Activated naive CD4-positive, alpha-beta T cell treated with anti-CD3 and anti-CD28 coated beads, Interleukin-2, amount 50 U/mL, for 72 hours (primary cell): ENCODE measurements around the gene ANXA11. TPM values are rescaled to one million over a fixed set of nuclear protein-coding genes. Genes with fewer than 3 reads are reported as not detected.
A peak's percentile ranks its signal among the peaks of the same experiment; 100 is the strongest.

Experiments used
- ATAC-seq, 2 donors: fragments of 150-1000 bp; cut with Tn5 transposase; 2 replicates each; pipeline ENCODE4 v1.10.0; 2021; ENCODE audit warnings: mild to moderate bottlenecking in 2 of 2, moderate library complexity in 2 of 2
- DNase-seq, 2 donors: peaks; one replicate each; pipeline ENCODE4 v3.0.0; 2021 to 2022; ENCODE audit warnings: low spot score in 2 of 2
- H3K27ac Mint-ChIP-seq, 2 donors: one replicate each; pipeline ENCODE4 v1.8.0; 2022; ENCODE audit warnings: mild to moderate bottlenecking in 2 of 2, mixed read lengths in 2 of 2
- H3K36me3 Mint-ChIP-seq, 2 donors: one replicate each; pipeline ENCODE4 v1.8.0; 2022; ENCODE audit warnings: mixed read lengths in 2 of 2
- H3K9me3 Mint-ChIP-seq, 2 donors: one replicate each; pipeline ENCODE4 v1.8.0; 2022; ENCODE audit warnings: mixed read lengths in 2 of 2
- total RNA-seq, 2 donors: library from RNA; stranded (reverse); gene quantifications; one replicate each; pipeline ENCODE4 v1.2.3, GENCODE V29; 2022

Gene ANXA11
- total RNA-seq, 2 donors from 2014 or later: 218 to 304 TPM

DNA sequence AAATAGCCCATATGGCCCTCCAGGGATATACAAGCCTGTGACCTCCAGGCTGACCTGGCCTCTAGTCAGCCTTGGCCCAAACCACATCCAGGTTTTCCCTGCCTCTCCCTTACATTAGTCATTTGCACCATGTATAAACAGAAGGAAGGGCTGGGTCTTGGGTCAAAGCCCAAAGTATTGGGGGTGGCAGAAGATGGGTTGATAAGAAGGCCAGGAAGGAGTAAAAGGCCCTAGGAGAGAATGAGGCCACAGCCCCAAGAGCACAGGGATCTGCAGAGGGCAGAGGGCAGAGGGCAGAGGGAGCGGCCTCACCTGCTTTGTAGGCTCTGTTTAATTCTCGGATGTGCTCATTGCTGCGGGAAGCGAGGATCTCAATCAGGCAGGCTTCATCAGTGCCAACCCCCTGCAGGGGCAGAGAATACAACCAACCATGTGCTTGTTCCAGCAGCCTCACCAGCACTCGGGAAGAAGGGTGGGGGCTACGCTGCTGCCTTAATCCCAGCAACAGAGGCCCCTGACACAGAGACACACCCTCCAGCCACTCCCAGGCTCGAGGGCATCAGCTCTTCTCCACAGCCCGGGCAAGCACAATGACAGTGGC lies 41.5 kb downstream of the ANXA11 start:
- no peaks in the 10 kb centered on the region for H3K9me3 Mint-ChIP-seq

DNA sequence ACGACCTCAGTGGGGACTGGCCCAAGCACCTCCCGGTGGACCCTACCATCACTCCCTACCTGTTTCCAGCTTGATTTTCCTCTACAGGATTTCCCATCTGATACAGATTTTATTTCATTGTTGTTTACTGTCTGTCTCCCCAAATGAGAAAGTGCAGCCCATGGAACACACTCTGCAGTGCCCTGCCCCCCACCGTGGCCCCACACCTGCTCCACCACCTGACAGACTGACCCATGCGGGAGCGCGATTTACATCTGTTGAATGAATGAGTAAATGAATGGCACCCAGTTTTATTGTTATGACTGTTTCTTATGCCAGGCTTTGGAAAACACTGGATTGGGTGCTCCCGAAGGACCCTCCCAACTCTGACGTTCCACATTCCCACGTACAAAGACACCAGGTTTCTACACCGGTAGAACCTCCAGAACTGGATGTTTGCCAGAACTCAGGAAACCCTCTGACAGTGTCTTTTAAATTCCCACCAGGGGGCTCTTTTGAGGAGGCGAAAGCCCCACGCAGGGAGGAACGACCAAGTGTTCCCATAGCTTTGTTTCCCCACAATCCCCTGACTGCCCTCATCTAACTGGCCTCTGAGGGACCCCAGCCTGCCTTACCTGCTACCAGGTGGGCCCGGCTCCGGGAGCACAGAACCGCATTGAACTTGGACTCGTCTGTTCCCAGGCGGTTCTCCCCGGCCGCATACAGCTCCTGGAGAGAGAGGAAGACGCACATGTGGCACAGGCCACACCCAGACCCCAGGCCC lies 43.8 kb downstream of the ANXA11 start:
- Mint-ChIP-seq H3K27ac (peak overlapping the region; percentile 75 to 88), H3K9me3 (no peaks in the 10 kb centered on the region), H3K36me3 (peaks cover 10 to 18% of the 10 kb centered on the region in 2 donors)
- ATAC-seq (no peak), DNase-seq (no peak)

More for the DNA sequence above, 41.5 kb downstream of the ANXA11 start:
- Mint-ChIP-seq H3K27ac (peak overlapping the region; percentile 79 to 81), H3K36me3 (peaks cover 9 to 10% of the 10 kb centered on the region in 2 donors)
- ATAC-seq (no peak), DNase-seq (no peak)

- H3K27ac Mint-ChIP-seq: peak overlapping the region; percentile 75 to 88
- peaks cover 18 to 24% of the 10 kb centered on the region in 2 donors for H3K36me3 Mint-ChIP-seq
- no peaks in the 10 kb centered on the region for H3K9me3 Mint-ChIP-seq
- DNase-seq (no peak), ATAC-seq (no peak)
These were observed 44.7 kb downstream of the ANXA11 start for GRCh38 chr10:80160361-80161320.

GRCh38 chr10:80159166-80159873 lies 46.0 kb downstream of the ANXA11 start:
- no peak for DNase-seq
- peak in 1 of 2 donors; percentile 5 for ATAC-seq
- H3K9me3 Mint-ChIP-seq: no peaks in the 10 kb centered on the region
- H3K36me3 Mint-ChIP-seq: peaks cover 30 to 35% of the 10 kb centered on the region in 2 donors
- H3K27ac Mint-ChIP-seq: peak overlapping the region; percentile 75 to 96

DNA sequence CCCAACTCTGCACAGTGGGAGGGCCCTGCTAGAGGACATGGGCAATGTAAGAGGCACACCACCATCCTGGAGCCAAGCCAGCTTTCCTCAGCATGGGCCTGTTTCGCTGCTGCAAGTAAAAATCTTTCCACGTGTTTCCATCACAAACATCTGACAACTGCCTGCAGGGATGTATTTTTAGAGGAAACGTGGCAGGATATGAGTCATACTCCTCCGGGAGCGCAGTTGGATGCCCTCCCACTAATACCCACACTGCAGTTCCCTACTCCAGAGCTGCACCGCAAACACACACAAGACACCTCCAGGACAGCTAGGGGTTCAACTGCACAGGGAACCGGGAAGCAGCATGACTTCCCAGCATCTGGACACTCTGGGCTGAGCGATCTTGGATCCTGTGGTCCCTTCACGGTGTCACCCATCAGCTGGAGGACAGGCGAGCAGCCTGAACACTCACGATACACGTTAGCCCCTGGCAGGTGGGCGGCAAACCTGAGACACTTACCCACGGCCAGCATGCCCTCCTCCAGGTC lies 46.7 kb downstream of the ANXA11 start:
- ATAC-seq (peak in 1 of 2 donors; percentile 32), DNase-seq (no peak)
- H3K9me3 Mint-ChIP-seq: no peaks in the 10 kb centered on the region
- H3K36me3 Mint-ChIP-seq: peaks cover 34 to 39% of the 10 kb centered on the region in 2 donors
- H3K27ac Mint-ChIP-seq: peak overlapping the region; percentile 25 to 75

- Mint-ChIP-seq H3K9me3 (no peaks in the 10 kb centered on the region), H3K27ac (peak overlapping the region; percentile 73 to 75), H3K36me3 (peaks cover 40 to 44% of the 10 kb centered on the region in 2 donors)
- ATAC-seq: no peak
- no peak for DNase-seq
These were observed 47.2 kb downstream of the ANXA11 start for GRCh38 chr10:80158126-80158525.

DNA sequence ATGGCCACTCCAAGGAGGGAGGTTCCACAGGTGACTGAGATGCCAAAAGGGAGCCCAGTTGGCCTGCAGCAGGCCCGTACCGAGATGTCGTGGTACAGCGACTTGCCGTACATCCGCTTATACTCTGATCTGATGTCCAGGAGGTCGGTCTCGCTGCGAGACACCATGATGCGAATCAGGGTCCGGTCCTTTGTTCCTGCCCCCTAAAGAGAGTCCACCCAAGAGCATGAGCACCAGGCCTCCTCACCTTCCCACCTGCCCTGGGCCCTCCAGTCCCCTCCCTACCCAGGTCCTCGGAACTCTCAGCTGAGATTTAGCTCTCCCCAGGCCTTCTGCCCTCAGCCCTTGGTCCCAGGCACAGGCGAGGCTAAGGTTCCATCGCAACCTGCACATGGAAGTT lies 47.8 kb downstream of the ANXA11 start:
- Mint-ChIP-seq H3K27ac (peak overlapping the region; percentile 73 to 75), H3K9me3 (no peaks in the 10 kb centered on the region), H3K36me3 (peaks cover 45 to 50% of the 10 kb centered on the region in 2 donors)
- no peak for ATAC-seq
- no peak for DNase-seq

GRCh38 chr10:80156216-80156615 lies 49.1 kb downstream of the ANXA11 start:
- ATAC-seq (no peak), DNase-seq (no peak)
- Mint-ChIP-seq H3K27ac (peak overlapping the region; percentile 70 to 83), H3K9me3 (peaks cover 0 to 5% of the 10 kb centered on the region in 2 donors), H3K36me3 (peaks cover 49 to 57% of the 10 kb centered on the region in 2 donors)

- Mint-ChIP-seq H3K36me3 (peaks cover 54 to 59% of the 10 kb centered on the region in 2 donors), H3K9me3 (peaks cover 0 to 9% of the 10 kb centered on the region in 2 donors), H3K27ac (peak overlapping the region; percentile 70 to 83)
- DNase-seq: no peak
- peak in 1 of 2 donors; percentile 25 for ATAC-seq
These were observed 49.6 kb downstream of the ANXA11 start for GRCh38 chr10:80155696-80156215.

GRCh38 chr10:80154978-80155695 lies 50.2 kb downstream of the ANXA11 start:
- H3K9me3 Mint-ChIP-seq: peaks cover 0 to 14% of the 10 kb centered on the region in 2 donors
- DNase-seq (no peak), ATAC-seq (peak in 1 of 2 donors; percentile 48)
- peaks cover 60 to 65% of the 10 kb centered on the region in 2 donors for H3K36me3 Mint-ChIP-seq
- peak overlapping the region; percentile 16 to 83 for H3K27ac Mint-ChIP-seq

GRCh38 chr10:80154626-80154977 lies 50.7 kb downstream of the ANXA11 start:
- peaks cover 0 to 14% of the 10 kb centered on the region in 2 donors for H3K9me3 Mint-ChIP-seq
- ATAC-seq: no peak
- H3K27ac Mint-ChIP-seq: peak overlapping the region; percentile 16 to 83
- peaks cover 63 to 68% of the 10 kb centered on the region in 2 donors for H3K36me3 Mint-ChIP-seq
- no peak for DNase-seq

DNA sequence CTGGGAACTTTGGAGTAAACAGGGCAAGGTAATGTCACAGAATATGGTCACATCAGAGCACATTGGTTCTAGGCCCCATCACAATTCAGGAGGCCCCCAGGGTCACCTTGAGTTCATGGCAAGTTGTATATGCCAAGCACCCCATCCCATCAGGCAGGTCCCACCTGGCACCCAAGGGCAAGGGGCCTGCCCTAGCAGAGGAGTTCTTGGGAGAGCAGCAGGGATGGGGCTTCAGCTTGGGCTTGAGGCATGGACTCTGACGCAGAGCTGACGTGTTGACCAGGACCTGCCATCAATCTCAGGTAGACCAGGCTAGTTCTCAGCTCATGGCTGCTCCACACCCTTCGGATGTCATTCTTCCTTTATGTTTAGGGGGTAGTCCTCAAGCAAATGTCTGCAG lies 51.9 kb downstream of the ANXA11 start:
- peaks cover 68 to 78% of the 10 kb centered on the region in 2 donors for H3K36me3 Mint-ChIP-seq
- ATAC-seq (no peak), DNase-seq (no peak)
- H3K27ac Mint-ChIP-seq: peak overlapping the region; percentile 53 to 83
- peaks cover 0 to 20% of the 10 kb centered on the region in 2 donors for H3K9me3 Mint-ChIP-seq

DNA sequence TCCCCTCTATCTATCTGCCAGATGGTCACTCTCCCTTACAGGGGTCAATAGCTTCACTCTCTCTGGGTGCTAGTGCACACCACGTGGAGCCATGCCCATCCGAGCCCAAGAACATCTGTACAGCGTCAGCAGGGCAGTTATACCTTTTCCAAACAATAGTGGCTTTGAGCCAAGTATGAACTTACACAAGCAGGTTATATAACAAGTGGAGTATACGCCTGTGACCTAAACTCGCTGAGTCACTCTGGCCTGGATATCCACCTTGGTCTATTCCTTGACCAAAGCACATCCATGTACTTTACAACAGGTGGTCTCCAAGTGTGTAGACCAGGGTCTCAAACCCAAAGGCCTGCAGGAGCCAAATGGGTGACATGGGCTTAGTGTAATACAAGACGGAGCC lies 52.5 kb downstream of the ANXA11 start:
- peak overlapping the region; percentile 26 to 83 for H3K27ac Mint-ChIP-seq
- peaks cover 0 to 20% of the 10 kb centered on the region in 2 donors for H3K9me3 Mint-ChIP-seq
- peaks cover 68 to 72% of the 10 kb centered on the region in 2 donors for H3K36me3 Mint-ChIP-seq
- ATAC-seq (no peak), DNase-seq (no peak)

DNA sequence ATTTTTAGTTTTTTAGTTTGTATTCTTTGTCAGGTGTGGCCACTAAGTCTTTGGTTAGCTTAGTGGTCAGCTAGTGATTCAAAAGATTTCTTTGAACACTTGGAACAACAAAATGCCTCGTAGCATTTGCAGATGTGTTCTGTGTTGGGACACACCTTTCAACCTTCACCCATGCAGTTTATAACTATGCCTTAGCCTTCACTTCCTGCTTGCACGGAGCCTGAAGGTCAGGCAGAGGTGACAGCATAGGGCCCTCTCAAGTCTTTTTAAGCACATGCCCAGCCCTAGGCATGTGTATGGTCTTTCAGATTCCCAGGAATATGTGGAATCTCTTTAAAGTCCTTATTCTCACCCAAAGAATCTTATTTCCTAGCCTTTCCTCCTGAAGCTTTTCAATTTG lies 55.2 kb downstream of the ANXA11 start:
- H3K36me3 Mint-ChIP-seq: peaks cover 55 to 61% of the 10 kb centered on the region in 2 donors
- ATAC-seq (no peak), DNase-seq (no peak)
- peaks cover 0 to 20% of the 10 kb centered on the region in 2 donors for H3K9me3 Mint-ChIP-seq
- H3K27ac Mint-ChIP-seq: peak overlapping the region in 1 of 2 donors; percentile 83

GRCh38 chr10:80149123-80149522 lies 56.2 kb downstream of the ANXA11 start:
- ATAC-seq: no peak
- Mint-ChIP-seq H3K27ac (peak overlapping the region in 1 of 2 donors; percentile 83), H3K36me3 (peaks cover 48 to 53% of the 10 kb centered on the region in 2 donors)

More at GRCh38 chr10:80149123-80149522, 56.2 kb downstream of the ANXA11 start:
- no peak for DNase-seq
- H3K9me3 Mint-ChIP-seq: peaks cover 0 to 20% of the 10 kb centered on the region in 2 donors
